Smooth muscle cell (in vitro differentiated cells): Measurements from ENCODE around the gene PARL. TPM values are rescaled to one million over a fixed set of nuclear protein-coding genes. Genes with fewer than 3 reads are reported as not detected.
"Not testable (repeated sequence)": the region's sequence is repeated elsewhere in the genome, so short reads cannot be mapped to it uniquely, and the experiment has no call there.

Source experiments
- DNase-seq: peaks from one replicate; lab custom pipeline; 2025; ENCODE audit not compliant: unreplicated experiment; lab: John Stamatoyannopoulos, UW
- H2AFZ ChIP-seq: fragments of 200-600 bp; sonication (generic); 2 replicates; pipeline ENCODE4 v1.6.0; 2016; ENCODE audit warnings: antibody characterized with exemption, low read depth, mild to moderate bottlenecking
- H3F3A ChIP-seq: fragments of 200-600 bp; sonication (generic); 2 replicates; pipeline ENCODE4 v1.6.0; 2017; ENCODE audit warnings: antibody characterized with exemption, low read depth
- H3K27ac ChIP-seq: fragments of 200-600 bp; sonication (generic); 2 replicates; pipeline ENCODE4 v1.5.1; 2016; ENCODE audit warnings: low read depth, mild to moderate bottlenecking
- H3K27me3 ChIP-seq: fragments of 200-600 bp; sonication (generic); 2 replicates; pipeline ENCODE4 v1.6.1; 2016; ENCODE audit warnings: low read depth, mild to moderate bottlenecking
- H3K36me3 ChIP-seq: fragments of 200-600 bp; sonication (generic); 2 replicates; pipeline ENCODE4 v1.5.1; 2016; ENCODE audit warnings: low read depth
- H3K4me1 ChIP-seq: fragments of 200-600 bp; sonication (generic); 2 replicates; pipeline ENCODE4 v1.5.1; 2016; ENCODE audit warnings: low read depth
- H3K4me2 ChIP-seq: fragments of 200-600 bp; sonication (generic); 2 replicates; pipeline ENCODE4 v1.6.0; 2016; ENCODE audit warnings: mild to moderate bottlenecking
- H3K4me3 ChIP-seq: fragments of 200-600 bp; sonication (generic); 2 replicates; pipeline ENCODE4 v1.5.1; 2016; ENCODE audit warnings: mild to moderate bottlenecking
- H3K79me2 ChIP-seq: fragments of 200-600 bp; sonication (generic); 2 replicates; pipeline ENCODE4 v1.6.0; 2016; ENCODE audit warnings: low read depth, mild to moderate bottlenecking
- H3K9ac ChIP-seq: fragments of 200-600 bp; sonication (generic); 2 replicates; pipeline ENCODE4 v1.6.0; 2016; ENCODE audit warnings: low read depth
- H3K9me3 ChIP-seq: fragments of 200-600 bp; sonication (generic); replicated peaks from 2 replicates; pipeline ENCODE4 v1.5.1; 2016; ENCODE audit warnings: low read depth
- H4K20me1 ChIP-seq: fragments of 200-600 bp; sonication (generic); 2 replicates; pipeline ENCODE4 v1.6.0; 2016; ENCODE audit warnings: low read depth
- WGBS: methylation state at CpG from one replicate; pipeline ENCODE4 v1.1.7; 2016; ENCODE audit warnings: low lambda C conversion rate; 5-methylcytosine and 5-hydroxymethylcytosine counted together
- polyA plus RNA-seq: library from polyadenylated mRNA; unstranded; fragments of >200 nt; fragmentation: Nextera tagmentation; extraction: Ambion mirVana; gene quantifications from 2 replicates; pipeline ENCODE4 v1.2.1, GENCODE V29; 2016
- total RNA-seq: library from RNA; depleted of rRNA; stranded (reverse); fragments of >200 nt; gene quantifications from 2 replicates; pipeline ENCODE4 v1.2.3, GENCODE V29; 2014
- TF ChIP-seq, protein P1 (sequence below): fragments of 200-600 bp; sonication (generic); IDR thresholded peaks from 2 replicates; pipeline ENCODE4 v1.5.1; 2017; ENCODE audit warnings: borderline replicate concordance, mild to moderate bottlenecking, antibody characterized with exemption; ENCODE audit not compliant: insufficient read depth, poor library complexity, severe bottlenecking

PARL gene
- total and polyA plus RNA-seq, 2 experiments from 2014 or later = 53.7 to 79.3 TPM

DNA sequence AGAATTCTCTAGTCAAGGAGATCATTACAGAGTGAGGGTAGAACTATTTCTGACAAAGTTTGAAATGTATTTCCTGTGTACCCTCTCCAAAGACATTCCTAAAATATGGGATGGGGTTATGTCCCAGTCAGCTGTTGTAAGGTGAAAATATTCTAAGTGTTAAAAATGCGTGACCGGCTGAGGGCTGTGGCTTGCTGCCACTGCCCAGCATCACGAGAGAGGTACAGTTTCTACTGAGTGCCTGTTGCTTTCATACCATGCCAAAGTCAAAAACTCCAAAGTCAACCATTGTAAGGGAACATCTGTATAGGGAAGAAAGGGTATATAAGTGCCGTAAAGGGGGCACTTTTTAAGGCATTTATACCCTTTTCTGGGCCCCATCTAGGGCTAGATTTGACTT is 90.2 kb downstream of the PARL start:
- 95% methylated on average over 4 of the region's 4 CpGs for WGBS
- Histone ChIP-seq H3K9ac (no peak overlapping the region), H3K36me3 (peaks cover 20% of the 10 kb centered on the region)

DNA sequence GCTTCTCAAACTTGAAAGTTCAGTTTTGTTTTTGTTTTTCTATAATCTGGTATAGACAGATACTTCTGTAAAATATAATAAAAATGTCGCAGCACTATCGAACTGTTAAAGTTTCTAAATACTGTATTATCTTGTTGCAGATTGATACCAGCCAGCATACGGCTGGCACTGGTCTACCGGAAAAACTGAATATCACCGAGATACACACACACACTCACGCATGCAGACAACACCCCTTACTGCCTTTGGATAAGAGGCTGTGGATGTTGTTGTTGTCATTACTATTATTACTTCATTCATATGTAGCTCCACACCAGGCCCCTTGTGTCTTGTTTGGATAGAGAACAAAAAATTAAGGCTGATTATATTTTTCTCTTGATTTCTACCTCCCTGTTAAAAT is 91.7 kb downstream of the PARL start:
- H3K79me2 ChIP-seq = no peaks in the 10 kb centered on the region
- peaks cover 10% of the 10 kb centered on the region for H3K36me3 ChIP-seq
- H3K4me2 ChIP-seq = no peak overlapping the region
- H4K20me1 ChIP-seq = peaks cover 42% of the 10 kb centered on the region
- H2AFZ ChIP-seq = no peak overlapping the region
- 96% methylated on average over 6 of the region's 6 CpGs for WGBS
- H3K4me3 ChIP-seq = no peak overlapping the region
- DNase-seq = no peak
- no peak overlapping the region for H3K9ac ChIP-seq
- no peaks in the 10 kb centered on the region for H3F3A ChIP-seq
- no peak overlapping the region for H3K27ac ChIP-seq
- H3K9me3 ChIP-seq = no peaks in the 10 kb centered on the region
- TF ChIP-seq, protein P1, sequence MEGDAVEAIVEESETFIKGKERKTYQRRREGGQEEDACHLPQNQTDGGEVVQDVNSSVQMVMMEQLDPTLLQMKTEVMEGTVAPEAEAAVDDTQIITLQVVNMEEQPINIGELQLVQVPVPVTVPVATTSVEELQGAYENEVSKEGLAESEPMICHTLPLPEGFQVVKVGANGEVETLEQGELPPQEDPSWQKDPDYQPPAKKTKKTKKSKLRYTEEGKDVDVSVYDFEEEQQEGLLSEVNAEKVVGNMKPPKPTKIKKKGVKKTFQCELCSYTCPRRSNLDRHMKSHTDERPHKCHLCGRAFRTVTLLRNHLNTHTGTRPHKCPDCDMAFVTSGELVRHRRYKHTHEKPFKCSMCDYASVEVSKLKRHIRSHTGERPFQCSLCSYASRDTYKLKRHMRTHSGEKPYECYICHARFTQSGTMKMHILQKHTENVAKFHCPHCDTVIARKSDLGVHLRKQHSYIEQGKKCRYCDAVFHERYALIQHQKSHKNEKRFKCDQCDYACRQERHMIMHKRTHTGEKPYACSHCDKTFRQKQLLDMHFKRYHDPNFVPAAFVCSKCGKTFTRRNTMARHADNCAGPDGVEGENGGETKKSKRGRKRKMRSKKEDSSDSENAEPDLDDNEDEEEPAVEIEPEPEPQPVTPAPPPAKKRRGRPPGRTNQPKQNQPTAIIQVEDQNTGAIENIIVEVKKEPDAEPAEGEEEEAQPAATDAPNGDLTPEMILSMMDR = no peak
- no peaks in the 10 kb centered on the region for H3K4me1 ChIP-seq
- H3K27me3 ChIP-seq = no peaks in the 10 kb centered on the region

More for the DNA sequence above, 90.2 kb downstream of the PARL start:
- Histone ChIP-seq H3K27me3 (no peaks in the 10 kb centered on the region), H3K9me3 (no peaks in the 10 kb centered on the region), H3K4me3 (no peak overlapping the region), H3K4me2 (no peak overlapping the region), H3K27ac (no peak overlapping the region), H3K4me1 (no peaks in the 10 kb centered on the region), H2AFZ (no peak overlapping the region), H4K20me1 (peaks cover 29% of the 10 kb centered on the region), H3K79me2 (no peaks in the 10 kb centered on the region), H3F3A (no peaks in the 10 kb centered on the region)
- TF ChIP-seq, protein P1 = no peak
- no peak for DNase-seq

DNA sequence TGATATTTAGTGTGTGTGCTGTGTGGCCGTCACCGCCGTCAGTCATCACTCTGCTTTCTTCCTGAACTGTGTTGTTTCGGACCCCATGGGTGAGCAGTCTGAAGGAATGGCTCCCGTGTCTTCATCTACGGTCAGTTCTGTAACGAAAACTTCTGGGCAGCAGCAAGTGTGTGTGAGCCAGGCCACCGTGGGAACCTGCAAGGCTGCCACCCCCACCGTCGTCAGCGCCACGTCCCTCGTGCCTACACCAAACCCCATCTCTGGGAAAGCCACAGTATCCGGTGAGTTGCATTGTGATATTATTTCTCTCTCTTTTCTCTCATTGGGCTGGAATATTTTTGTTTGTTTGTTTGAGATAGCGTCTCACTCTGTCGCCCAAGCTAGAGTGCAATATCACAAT is 94.0 kb downstream of the PARL start:
- Histone ChIP-seq H3K36me3 (peaks cover 6% of the 10 kb centered on the region), H3K4me1 (no peaks in the 10 kb centered on the region), H3K79me2 (no peaks in the 10 kb centered on the region), H3K9me3 (no peaks in the 10 kb centered on the region), H3K27me3 (no peaks in the 10 kb centered on the region), H3F3A (no peaks in the 10 kb centered on the region), H4K20me1 (peaks cover 44% of the 10 kb centered on the region), H3K27ac (no peak overlapping the region), H2AFZ (no peak overlapping the region), H3K4me3 (no peak overlapping the region), H3K9ac (no peak overlapping the region), H3K4me2 (no peak overlapping the region)
- 99% methylated on average over 16 of the region's 16 CpGs for WGBS
- TF ChIP-seq, protein P1 = no peak
- DNase-seq = no peak

DNA sequence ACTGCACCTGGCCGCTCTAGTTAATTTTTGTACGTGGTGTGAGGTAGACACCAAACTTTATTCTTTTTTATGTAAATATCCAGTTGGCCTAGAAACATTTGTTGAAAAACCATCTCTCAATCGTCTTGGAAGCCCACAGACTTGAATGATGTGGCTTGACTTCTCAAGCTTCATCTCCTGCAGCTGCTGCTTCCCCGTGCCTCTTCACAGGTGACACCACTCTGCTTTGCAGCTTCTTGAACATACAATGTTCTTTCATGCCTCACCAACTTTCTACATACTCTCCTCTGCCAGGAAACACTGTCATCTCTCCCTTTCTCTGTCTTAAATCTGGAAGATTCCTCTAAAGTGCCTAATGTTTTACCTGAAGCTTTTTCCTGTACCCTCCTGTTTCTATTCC is 94.9 kb downstream of the PARL start:
- TF ChIP-seq, protein P1 = no peak
- no peaks in the 10 kb centered on the region for H3K4me1 ChIP-seq
- H2AFZ ChIP-seq = no peak overlapping the region
- no peaks in the 10 kb centered on the region for H3K79me2 ChIP-seq
- peaks cover 45% of the 10 kb centered on the region for H4K20me1 ChIP-seq
- no peak overlapping the region for H3K9ac ChIP-seq
- no peaks in the 10 kb centered on the region for H3K27me3 ChIP-seq
- no peak overlapping the region for H3K4me2 ChIP-seq
- H3K4me3 ChIP-seq = no peak overlapping the region
- no peak for DNase-seq
- H3K36me3 ChIP-seq = peaks cover 6% of the 10 kb centered on the region
- H3K9me3 ChIP-seq = no peaks in the 10 kb centered on the region
- H3F3A ChIP-seq = no peaks in the 10 kb centered on the region
- WGBS = 97% methylated on average over 4 of the region's 4 CpGs
- H3K27ac ChIP-seq = no peak overlapping the region

DNA sequence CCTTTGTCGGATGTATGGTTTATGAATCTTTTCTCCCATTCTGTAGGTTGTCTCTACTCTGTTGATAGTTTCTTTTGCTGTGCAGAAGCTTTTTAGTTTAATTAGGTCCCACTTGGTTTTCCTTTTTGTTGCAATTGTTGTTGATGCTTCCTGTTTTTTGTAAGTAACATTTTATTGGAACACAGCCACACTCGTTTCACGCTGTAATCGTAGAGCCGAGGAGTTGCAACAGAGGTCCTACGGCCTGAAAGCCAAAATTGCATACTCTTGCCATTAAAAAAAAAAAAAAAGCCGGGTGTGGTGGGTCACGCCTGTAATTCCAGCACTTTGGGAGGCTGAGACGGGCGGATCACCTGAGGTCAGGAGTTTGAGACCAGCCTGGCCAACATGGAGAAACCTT is 100.2 kb downstream of the PARL start:
- DNase-seq, H3K4me3 ChIP-seq, H3F3A ChIP-seq, H3K4me2 ChIP-seq, H3K79me2 ChIP-seq, H3K27ac ChIP-seq, H3K9me3 ChIP-seq, H3K4me1 ChIP-seq, H2AFZ ChIP-seq, H3K27me3 ChIP-seq, H3K9ac ChIP-seq: not testable (repeated sequence)
- 97% methylated on average over 10 of the region's 10 CpGs for WGBS
- peaks cover 42% of the 10 kb centered on the region for H4K20me1 ChIP-seq
- H3K36me3 ChIP-seq = peaks cover 20% of the 10 kb centered on the region
